Activated CD8-positive, alpha-beta T cell treated with anti-CD3 and anti-CD28 coated beads for 36 hours (primary cell): Measurements from ENCODE around the gene HLA-F. TPM values are rescaled to one million over a fixed set of nuclear protein-coding genes. Genes with fewer than 3 reads are reported as not detected.

Experiments
- ATAC-seq: fragments of 200-7000 bp; cut with Tn5 transposase; one replicate; pipeline ENCODE4 v1.10.0; 2021; ENCODE audit warnings: mild to moderate bottlenecking, moderate library complexity
- CTCF ChIA-PET: fragments of 350-600 bp; sonication (Branson Sonifier 250); formaldehyde crosslinking; loops from one replicate; lab custom pipeline; 2021; ENCODE audit warnings: antibody characterized with exemption; lab: Charles Lee
- POLR2A ChIA-PET: fragments of 350-600 bp; sonication (Branson Sonifier 250); formaldehyde crosslinking; loops from one replicate; lab custom pipeline; 2021; ENCODE audit warnings: antibody characterized with exemption; lab: Charles Lee
- DNase-seq: peaks from one replicate; pipeline ENCODE4 v3.0.0-alpha.2; 2020
- H3K27ac Mint-ChIP-seq: one replicate; pipeline ENCODE4 v1.8.0; 2021; ENCODE audit warnings: mild to moderate bottlenecking, mixed read lengths
- H3K27me3 Mint-ChIP-seq: one replicate; pipeline ENCODE4 v1.8.0; 2021; ENCODE audit warnings: mixed read lengths
- H3K36me3 Mint-ChIP-seq: one replicate; pipeline ENCODE4 v1.8.0; 2021; ENCODE audit warnings: low read depth, mixed read lengths
- H3K4me1 Mint-ChIP-seq: one replicate; pipeline ENCODE4 v1.8.0; 2021; ENCODE audit warnings: low read depth, mixed read lengths
- H3K4me3 Mint-ChIP-seq: one replicate; pipeline ENCODE4 v1.8.0; 2021; ENCODE audit warnings: mild to moderate bottlenecking, moderate library complexity, mixed read lengths
- H3K9me3 Mint-ChIP-seq: one replicate; pipeline ENCODE4 v1.8.0; 2021; ENCODE audit warnings: mixed read lengths
- CTCF ChIP-seq: fragments of 200-600 bp; IDR thresholded peaks from one replicate; pipeline ENCODE4 v1.8.0; 2022; ENCODE audit warnings: antibody characterized with exemption, mild to moderate bottlenecking
- intact Hi-C: fragments of 100-400 bp; cut with micrococcal nuclease; formaldehyde crosslinking; loops from one replicate; pipeline ENCODE4 v1.10.0; 2022
- total RNA-seq, 2 experiments: library from RNA; stranded (reverse); gene quantifications; one replicate each; pipeline ENCODE4 v1.2.3, GENCODE V29; 2021

The HLA-F gene
- total RNA-seq, 2 experiments from 2014 or later, result 172 TPM

- Mint-ChIP-seq H3K36me3 (no peaks in the 10 kb centered on the region), H3K4me3 (peak overlapping the region; percentile 87), H3K27ac (no peak overlapping the region), H3K4me1 (peaks cover 34% of the 10 kb centered on the region), H3K9me3 (no peaks in the 10 kb centered on the region), H3K27me3 (no peaks in the 10 kb centered on the region)
- CTCF ChIA-PET, result interaction anchor here (0.7 to 7.3 kb wide), 6 partner anchors 10 to 98 kb away, joined by 3 to 70 read pairs (median 8); no protein-coding TSS in a partner anchor
- POLR2A ChIA-PET, result interaction anchor here (1.1 to 2.9 kb wide), 3 partner anchors 11 to 49 kb away, joined by 3 to 13 read pairs (median 4); no protein-coding TSS in a partner anchor
- intact Hi-C loops, result no loop called here
- no peak for TF ChIP-seq CTCF
- ATAC-seq (no peak), DNase-seq (no peak)
These were observed 24.5 kb downstream of the HLA-F start for GRCh38 chr6:29747688-29748250.

GRCh38 chr6:29748391-29749307 is 25.4 kb downstream of the HLA-F start:
- no peaks in the 10 kb centered on the region for H3K36me3 Mint-ChIP-seq
- H3K4me1 Mint-ChIP-seq, result peaks cover 37% of the 10 kb centered on the region
- CTCF ChIA-PET, result interaction anchor here (0.7 to 7.3 kb wide), 18 partner anchors 8 to 99 kb away, joined by 3 to 70 read pairs (median 5); no protein-coding TSS in a partner anchor
- H3K27ac Mint-ChIP-seq, result peak overlapping the region; percentile 79
- TF ChIP-seq CTCF, result no peak
- peak overlapping the region; percentile 87 for H3K4me3 Mint-ChIP-seq
- POLR2A ChIA-PET, result interaction anchor here (0.7 to 2.9 kb wide), 6 partner anchors 12 to 50 kb away, joined by 3 to 13 read pairs (median 4); no protein-coding TSS in a partner anchor
- H3K9me3 Mint-ChIP-seq, result no peaks in the 10 kb centered on the region
- ATAC-seq (peak; percentile 81), DNase-seq (peak; percentile 89)
- intact Hi-C loops, result no loop called here
- no peaks in the 10 kb centered on the region for H3K27me3 Mint-ChIP-seq

- POLR2A ChIA-PET, result interaction anchor here (0.7 to 2.9 kb wide), 7 partner anchors 12 to 90 kb away, joined by 3 to 13 read pairs (median 3); no protein-coding TSS in a partner anchor
- CTCF ChIA-PET, result interaction anchor here (0.8 to 7.3 kb wide), 16 partner anchors 9 to 99 kb away, joined by 3 to 70 read pairs (median 5); no protein-coding TSS in a partner anchor
- intact Hi-C loops, result no loop called here
- H3K36me3 Mint-ChIP-seq, result no peaks in the 10 kb centered on the region
- H3K4me3 Mint-ChIP-seq, result peak overlapping the region; percentile 87
- TF ChIP-seq CTCF, result no peak
- DNase-seq, result peak; percentile 33
- peak overlapping the region; percentile 68 for H3K27ac Mint-ChIP-seq
- ATAC-seq, result peak; percentile 14
- H3K9me3 Mint-ChIP-seq, result no peaks in the 10 kb centered on the region
- no peaks in the 10 kb centered on the region for H3K27me3 Mint-ChIP-seq
- peaks cover 39% of the 10 kb centered on the region for H3K4me1 Mint-ChIP-seq
These were observed 26.1 kb downstream of the HLA-F start for GRCh38 chr6:29749308-29749662.

- H3K27me3 Mint-ChIP-seq, result no peaks in the 10 kb centered on the region
- H3K9me3 Mint-ChIP-seq, result no peaks in the 10 kb centered on the region
- ATAC-seq (no peak), DNase-seq (no peak)
- intact Hi-C loops, result loop anchor here (5.0 kb wide), 1 partner anchor 42 kb away; no protein-coding TSS in a partner anchor
- peaks cover 39% of the 10 kb centered on the region for H3K4me1 Mint-ChIP-seq
- ChIA-PET POLR2A (interaction anchor here (0.7 to 2.9 kb wide), 6 partner anchors 13 to 90 kb away, joined by 3 to 13 read pairs (median 3); no protein-coding TSS in a partner anchor), CTCF (interaction anchor here (1.0 to 7.3 kb wide), 15 partner anchors 8 to 100 kb away, joined by 3 to 70 read pairs (median 5); no protein-coding TSS in a partner anchor)
- H3K4me3 Mint-ChIP-seq, result peak overlapping the region; percentile 87
- no peaks in the 10 kb centered on the region for H3K36me3 Mint-ChIP-seq
- TF ChIP-seq CTCF, result no peak
- H3K27ac Mint-ChIP-seq, result peak overlapping the region; percentile 68
These were observed 26.4 kb downstream of the HLA-F start for GRCh38 chr6:29749668-29750067.
